OCI-LY7 (cell line): ENCODE data around the gene CPZ.

ENCODE experiments used
- EZH2phosphoT487 ChIP-seq: fragments of 200-600 bp; sonication (generic); IDR thresholded peaks from 2 replicates; pipeline ENCODE4 v1.6.1; 2018; ENCODE audit warnings: low read depth, borderline replicate concordance, mild to moderate bottlenecking, mixed run types, antibody characterized with exemption, low read length, moderate library complexity, mixed read lengths
- TF ChIP-seq, protein P1 (sequence below): fragments of 200-600 bp; sonication (generic); conservative IDR thresholded peaks from 2 replicates; pipeline ENCODE4 v1.5.1; 2014; ENCODE audit warnings: mild to moderate bottlenecking, antibody characterized with exemption, low read length, moderate library complexity, mixed read lengths

DNA sequence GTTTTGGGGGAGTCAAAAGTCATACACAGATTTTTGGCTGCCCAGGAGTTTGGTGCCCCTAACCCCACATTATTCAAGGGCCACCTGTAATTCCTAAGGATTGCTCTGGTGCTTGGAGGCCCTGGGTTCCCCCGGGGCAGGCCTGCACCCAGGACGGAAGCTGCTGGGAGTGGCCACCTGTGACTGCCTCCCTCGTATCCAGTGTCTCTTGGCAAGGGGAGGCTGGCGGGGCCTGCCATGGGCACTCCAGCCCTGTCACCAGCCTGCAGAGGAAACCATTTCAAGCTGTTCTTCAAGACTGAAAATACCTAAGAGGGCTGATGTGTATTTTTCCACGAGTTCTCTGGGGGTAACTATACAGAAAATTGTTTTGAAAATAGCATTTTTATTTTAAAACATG, 36.8 kb upstream of the CPZ start:
- TF ChIP-seq, protein P1, sequence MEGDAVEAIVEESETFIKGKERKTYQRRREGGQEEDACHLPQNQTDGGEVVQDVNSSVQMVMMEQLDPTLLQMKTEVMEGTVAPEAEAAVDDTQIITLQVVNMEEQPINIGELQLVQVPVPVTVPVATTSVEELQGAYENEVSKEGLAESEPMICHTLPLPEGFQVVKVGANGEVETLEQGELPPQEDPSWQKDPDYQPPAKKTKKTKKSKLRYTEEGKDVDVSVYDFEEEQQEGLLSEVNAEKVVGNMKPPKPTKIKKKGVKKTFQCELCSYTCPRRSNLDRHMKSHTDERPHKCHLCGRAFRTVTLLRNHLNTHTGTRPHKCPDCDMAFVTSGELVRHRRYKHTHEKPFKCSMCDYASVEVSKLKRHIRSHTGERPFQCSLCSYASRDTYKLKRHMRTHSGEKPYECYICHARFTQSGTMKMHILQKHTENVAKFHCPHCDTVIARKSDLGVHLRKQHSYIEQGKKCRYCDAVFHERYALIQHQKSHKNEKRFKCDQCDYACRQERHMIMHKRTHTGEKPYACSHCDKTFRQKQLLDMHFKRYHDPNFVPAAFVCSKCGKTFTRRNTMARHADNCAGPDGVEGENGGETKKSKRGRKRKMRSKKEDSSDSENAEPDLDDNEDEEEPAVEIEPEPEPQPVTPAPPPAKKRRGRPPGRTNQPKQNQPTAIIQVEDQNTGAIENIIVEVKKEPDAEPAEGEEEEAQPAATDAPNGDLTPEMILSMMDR: no peak
- TF ChIP-seq EZH2phosphoT487: no peak
